ENCODE measurements around the gene GAS7.

DNA sequence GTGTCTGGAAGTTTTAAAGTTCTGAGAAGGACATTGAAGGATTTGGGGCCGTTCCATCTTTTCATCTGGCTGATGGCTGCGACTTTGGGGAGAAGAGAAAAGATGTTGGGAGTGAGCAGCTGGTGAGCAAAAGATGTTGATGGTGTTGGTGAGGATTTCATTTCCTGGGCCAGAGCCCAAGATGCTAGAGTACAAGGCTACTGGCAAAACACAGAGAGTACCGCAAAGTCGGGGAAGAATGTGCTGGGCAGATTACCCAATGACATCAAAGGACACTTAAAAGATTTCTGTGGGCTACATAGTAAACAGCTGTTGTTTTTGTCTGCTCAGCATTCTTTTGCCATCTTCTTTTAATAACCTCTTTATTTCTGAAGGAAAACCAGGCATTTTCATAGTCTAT lies 49.4 kb upstream of the GAS7 start:
- TF ChIP-seq, protein P1, sequence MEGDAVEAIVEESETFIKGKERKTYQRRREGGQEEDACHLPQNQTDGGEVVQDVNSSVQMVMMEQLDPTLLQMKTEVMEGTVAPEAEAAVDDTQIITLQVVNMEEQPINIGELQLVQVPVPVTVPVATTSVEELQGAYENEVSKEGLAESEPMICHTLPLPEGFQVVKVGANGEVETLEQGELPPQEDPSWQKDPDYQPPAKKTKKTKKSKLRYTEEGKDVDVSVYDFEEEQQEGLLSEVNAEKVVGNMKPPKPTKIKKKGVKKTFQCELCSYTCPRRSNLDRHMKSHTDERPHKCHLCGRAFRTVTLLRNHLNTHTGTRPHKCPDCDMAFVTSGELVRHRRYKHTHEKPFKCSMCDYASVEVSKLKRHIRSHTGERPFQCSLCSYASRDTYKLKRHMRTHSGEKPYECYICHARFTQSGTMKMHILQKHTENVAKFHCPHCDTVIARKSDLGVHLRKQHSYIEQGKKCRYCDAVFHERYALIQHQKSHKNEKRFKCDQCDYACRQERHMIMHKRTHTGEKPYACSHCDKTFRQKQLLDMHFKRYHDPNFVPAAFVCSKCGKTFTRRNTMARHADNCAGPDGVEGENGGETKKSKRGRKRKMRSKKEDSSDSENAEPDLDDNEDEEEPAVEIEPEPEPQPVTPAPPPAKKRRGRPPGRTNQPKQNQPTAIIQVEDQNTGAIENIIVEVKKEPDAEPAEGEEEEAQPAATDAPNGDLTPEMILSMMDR (IDR thresholded peaks at IDR 0.05), result no peak
- TF ChIP-seq POLR2A (IDR thresholded peaks at IDR 0.05) (no peak), POLR2AphosphoS5 (IDR thresholded peaks at IDR 0.05) (no peak)

All from prostate gland (tissue), 2 donors.